Tibial nerve (tissue), 4 donors: ENCODE data around the gene ARHGAP6. TPM values are rescaled to one million over a fixed set of nuclear protein-coding genes. Genes with fewer than 3 reads are reported as not detected.
A peak's percentile ranks its signal among the peaks of the same experiment; 100 is the strongest.

Experiments
- DNase-seq, 2 donors: peaks; one replicate each; pipeline ENCODE4 v3.0.0-alpha.2; 2019; ENCODE audit warnings: low spot score in 2 of 2
- H3K27ac ChIP-seq, 4 donors: fragments of 200-600 bp; sonication (generic) in 3 of 4; one replicate each; pipeline ENCODE4 v1.5.1; 2017 to 2019; ENCODE audit warnings: mild to moderate bottlenecking in 1 of 4
- H3K27me3 ChIP-seq, 2 donors: fragments of 200-600 bp; sonication (generic) in 1 of 2; one replicate each; pipeline versions ENCODE4 v1.5.1 to v1.6.0; 2017 to 2019
- H3K36me3 ChIP-seq, 3 donors: fragments of 200-600 bp; sonication (generic); one replicate each; pipeline ENCODE4 v1.5.1; 2018 to 2019
- H3K4me1 ChIP-seq, 4 donors: fragments of 200-600 bp; sonication (generic) in 3 of 4; one replicate each; pipeline ENCODE4 v1.5.1; 2017 to 2019
- H3K4me3 ChIP-seq, 4 donors: fragments of 200-600 bp; sonication (generic) in 3 of 4; one replicate each; pipeline ENCODE4 v1.5.1; 2017 to 2019; ENCODE audit warnings: mild to moderate bottlenecking in 1 of 4, moderate library complexity in 1 of 4
- H3K9me3 ChIP-seq, 4 donors: fragments of 200-600 bp; sonication (generic) in 3 of 4; one replicate each; pipeline ENCODE4 v1.5.1; 2017 to 2019
- EP300 ChIP-seq, 2 donors: sonication (generic); formaldehyde crosslinking; IDR thresholded peaks; one replicate each; pipeline ENCODE4 v1.6.1; 2017; ENCODE audit warnings: antibody characterized with exemption in 2 of 2, mild to moderate bottlenecking in 1 of 2
- POLR2A ChIP-seq, 2 donors: fragments of 450-650 bp; IDR thresholded peaks; one replicate each; pipeline ENCODE4 v1.6.1; 2017; ENCODE audit warnings: antibody characterized with exemption in 2 of 2, mild to moderate bottlenecking in 2 of 2, moderate library complexity in 2 of 2
- WGBS, 2 donors: methylation state at CpG; one replicate each; pipeline ENCODE4 v1.1.5; 2018; 5-methylcytosine and 5-hydroxymethylcytosine counted together
- total RNA-seq, 4 donors: library from RNA; depleted of rRNA; stranded (reverse); fragments of >200 nt; gene quantifications; one replicate each; pipeline ENCODE4 v1.1.0, GENCODE V29; 2016
- TF ChIP-seq, protein P1 (sequence below), 5 experiments: fragments of 200-600 bp in 3 of 5; fragments of 450-650 bp in 2 of 5; sonication (generic) in 3 of 5; IDR thresholded peaks; one replicate each; pipeline ENCODE4 v1.5.1; 2016 to 2019; ENCODE audit warnings: antibody characterized with exemption in 5 of 5, mild to moderate bottlenecking in 3 of 5, moderate library complexity in 2 of 5

Gene ARHGAP6
- total RNA-seq, 4 donors from 2014 or later = 16.0 to 51.9 (median 39.3) TPM

DNA sequence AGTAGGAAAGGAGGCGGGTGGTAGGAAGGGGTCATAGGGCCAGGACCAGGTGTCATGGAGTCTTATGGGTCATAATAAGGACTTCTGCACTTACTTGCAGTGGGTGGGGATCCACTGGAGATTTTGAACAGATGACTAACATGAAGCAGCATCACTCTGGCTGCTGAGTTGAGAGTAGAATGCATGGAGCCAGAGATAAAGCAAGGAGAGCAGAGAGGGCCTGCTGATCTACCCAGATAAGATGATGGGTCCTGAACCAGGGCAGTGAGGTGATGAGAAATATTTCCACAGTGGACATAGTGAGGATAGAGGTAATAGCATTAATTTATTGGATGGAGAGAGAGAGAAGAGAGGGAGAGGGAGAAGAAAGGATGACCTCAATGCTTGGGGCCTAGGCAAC is 506.6 kb downstream of the ARHGAP6 start:
- H3K36me3 ChIP-seq = no peaks in the 10 kb centered on the region
- no peaks in the 10 kb centered on the region for H3K9me3 ChIP-seq
- TF ChIP-seq, protein P1, sequence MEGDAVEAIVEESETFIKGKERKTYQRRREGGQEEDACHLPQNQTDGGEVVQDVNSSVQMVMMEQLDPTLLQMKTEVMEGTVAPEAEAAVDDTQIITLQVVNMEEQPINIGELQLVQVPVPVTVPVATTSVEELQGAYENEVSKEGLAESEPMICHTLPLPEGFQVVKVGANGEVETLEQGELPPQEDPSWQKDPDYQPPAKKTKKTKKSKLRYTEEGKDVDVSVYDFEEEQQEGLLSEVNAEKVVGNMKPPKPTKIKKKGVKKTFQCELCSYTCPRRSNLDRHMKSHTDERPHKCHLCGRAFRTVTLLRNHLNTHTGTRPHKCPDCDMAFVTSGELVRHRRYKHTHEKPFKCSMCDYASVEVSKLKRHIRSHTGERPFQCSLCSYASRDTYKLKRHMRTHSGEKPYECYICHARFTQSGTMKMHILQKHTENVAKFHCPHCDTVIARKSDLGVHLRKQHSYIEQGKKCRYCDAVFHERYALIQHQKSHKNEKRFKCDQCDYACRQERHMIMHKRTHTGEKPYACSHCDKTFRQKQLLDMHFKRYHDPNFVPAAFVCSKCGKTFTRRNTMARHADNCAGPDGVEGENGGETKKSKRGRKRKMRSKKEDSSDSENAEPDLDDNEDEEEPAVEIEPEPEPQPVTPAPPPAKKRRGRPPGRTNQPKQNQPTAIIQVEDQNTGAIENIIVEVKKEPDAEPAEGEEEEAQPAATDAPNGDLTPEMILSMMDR (IDR thresholded peaks at IDR 0.05) = no peak
- no peak for TF ChIP-seq EP300 (IDR thresholded peaks at IDR 0.05)
- no peaks in the 10 kb centered on the region for H3K4me1 ChIP-seq
- no peak overlapping the region for H3K4me3 ChIP-seq
- no peak for DNase-seq
- H3K27me3 ChIP-seq = no peaks in the 10 kb centered on the region
- 87 to 100% methylated on average over 1 of the region's 1 CpG for WGBS, 2 donors
- H3K27ac ChIP-seq = no peak overlapping the region

GRCh38 chrX:11151799-11152559 is 513.7 kb downstream of the ARHGAP6 start:
- no peak overlapping the region for H3K4me3 ChIP-seq
- no peak overlapping the region for H3K27ac ChIP-seq
- no peaks in the 10 kb centered on the region for H3K9me3 ChIP-seq
- H3K4me1 ChIP-seq = no peaks in the 10 kb centered on the region
- TF ChIP-seq, protein P1 (IDR thresholded peaks at IDR 0.05) = no peak
- TF ChIP-seq EP300 (IDR thresholded peaks at IDR 0.05) = no peak
- no peak for TF ChIP-seq POLR2A (IDR thresholded peaks at IDR 0.05)
- peaks cover 0 to 3% of the 10 kb centered on the region in 2 donors for H3K27me3 ChIP-seq
- 71 to 78% methylated on average over 4 of the region's 4 CpGs for WGBS, 2 donors
- no peaks in the 10 kb centered on the region for H3K36me3 ChIP-seq
- no peak for DNase-seq

- H3K27me3 ChIP-seq = peaks cover 0 to 8% of the 10 kb centered on the region in 2 donors
- H3K27ac ChIP-seq = no peak overlapping the region
- H3K4me1 ChIP-seq = no peaks in the 10 kb centered on the region
- H3K4me3 ChIP-seq = no peak overlapping the region
- no peak for DNase-seq
- no peaks in the 10 kb centered on the region for H3K9me3 ChIP-seq
- H3K36me3 ChIP-seq = no peaks in the 10 kb centered on the region
- 95% methylated on average over 7 of the region's 7 CpGs; no CpG with 5 or more reads in 1 of the 2 donors for WGBS, 2 donors
- TF ChIP-seq EP300 (IDR thresholded peaks at IDR 0.05) = no peak
- TF ChIP-seq POLR2A (IDR thresholded peaks at IDR 0.05) = no peak
- TF ChIP-seq, protein P1 (IDR thresholded peaks at IDR 0.05) = no peak
Observed at GRCh38 chrX:11148401-11148800, 517.3 kb downstream of the ARHGAP6 start.

- WGBS, 2 donors = 94 to 100% methylated on average over 1 of the region's 1 CpG
- Histone ChIP-seq H3K9me3 (no peaks in the 10 kb centered on the region), H3K4me3 (no peak overlapping the region), H3K27me3 (peaks cover 0 to 13% of the 10 kb centered on the region in 2 donors), H3K27ac (no peak overlapping the region), H3K36me3 (no peaks in the 10 kb centered on the region), H3K4me1 (no peaks in the 10 kb centered on the region)
- TF ChIP-seq, protein P1 (IDR thresholded peaks at IDR 0.05) = no peak
- TF ChIP-seq EP300 (IDR thresholded peaks at IDR 0.05) (no peak), POLR2A (IDR thresholded peaks at IDR 0.05) (no peak)
- DNase-seq = no peak
Observed at GRCh38 chrX:11146411-11146810, 519.3 kb downstream of the ARHGAP6 start.

GRCh38 chrX:11143931-11144678 is 521.6 kb downstream of the ARHGAP6 start:
- no peak overlapping the region for H3K27ac ChIP-seq
- no peaks in the 10 kb centered on the region for H3K36me3 ChIP-seq
- WGBS, 2 donors = 26 to 29% methylated on average over 20 of the region's 20 CpGs
- H3K4me3 ChIP-seq = no peak overlapping the region
- peaks cover 0 to 14% of the 10 kb centered on the region in 2 donors for H3K27me3 ChIP-seq
- H3K4me1 ChIP-seq = no peaks in the 10 kb centered on the region
- no peaks in the 10 kb centered on the region for H3K9me3 ChIP-seq
- DNase-seq = peak; percentile 26 to 89
- TF ChIP-seq EP300 (IDR thresholded peaks at IDR 0.05) (peak in 1 of 2 donors; percentile 28), POLR2A (IDR thresholded peaks at IDR 0.05) (no peak)
- TF ChIP-seq, protein P1 (IDR thresholded peaks at IDR 0.05) = peak; percentile 51 to 76 (median 64)
